ENCODE data around the gene CFAP45. TPM values are rescaled to one million over a fixed set of nuclear protein-coding genes. Genes with fewer than 3 reads are reported as not detected.

The CFAP45 gene
- total RNA-seq, 1 donor from 2014 or later, result 0.49 TPM

GRCh38 chr1:159854116-159854692 lies 45.8 kb downstream of the CFAP45 start:
- Mint-ChIP-seq H3K36me3 (ENCODE audit: unreplicated experiment) (no peaks in the 10 kb centered on the region), H3K4me1 (ENCODE audit: low read depth, unreplicated experiment) (no peaks in the 10 kb centered on the region), H3K9me3 (ENCODE audit: unreplicated experiment) (no peaks in the 10 kb centered on the region), H3K27ac (ENCODE audit: unreplicated experiment) (no peak overlapping the region), H3K4me3 (ENCODE audit: unreplicated experiment) (peak overlapping the region; percentile 84), H3K27me3 (ENCODE audit: unreplicated experiment) (peaks cover 4% of the 10 kb centered on the region)
- DNase-seq, result peak; percentile 45
- TF ChIP-seq CTCF (IDR thresholded peaks at IDR 0.05; ENCODE audit: partially characterized antibody, unreplicated experiment), result no peak

- no peak for TF ChIP-seq CTCF (IDR thresholded peaks at IDR 0.05; ENCODE audit: partially characterized antibody, unreplicated experiment)
- Mint-ChIP-seq H3K4me3 (ENCODE audit: unreplicated experiment) (peak overlapping the region; percentile 84), H3K9me3 (ENCODE audit: unreplicated experiment) (no peaks in the 10 kb centered on the region), H3K4me1 (ENCODE audit: low read depth, unreplicated experiment) (no peaks in the 10 kb centered on the region), H3K27ac (ENCODE audit: unreplicated experiment) (no peak overlapping the region), H3K36me3 (ENCODE audit: unreplicated experiment) (no peaks in the 10 kb centered on the region), H3K27me3 (ENCODE audit: unreplicated experiment) (peaks cover 4% of the 10 kb centered on the region)
- DNase-seq, result no peak
These were observed 46.4 kb downstream of the CFAP45 start for GRCh38 chr1:159853417-159854115.

GRCh38 chr1:159851407-159851806 lies 48.6 kb downstream of the CFAP45 start:
- Mint-ChIP-seq H3K36me3 (ENCODE audit: unreplicated experiment) (no peaks in the 10 kb centered on the region), H3K27ac (ENCODE audit: unreplicated experiment) (no peak overlapping the region), H3K9me3 (ENCODE audit: unreplicated experiment) (no peaks in the 10 kb centered on the region), H3K4me3 (ENCODE audit: unreplicated experiment) (no peak overlapping the region), H3K4me1 (ENCODE audit: low read depth, unreplicated experiment) (no peaks in the 10 kb centered on the region), H3K27me3 (ENCODE audit: unreplicated experiment) (peaks cover 4% of the 10 kb centered on the region)
- no peak for TF ChIP-seq CTCF (IDR thresholded peaks at IDR 0.05; ENCODE audit: partially characterized antibody, unreplicated experiment)
- no peak for DNase-seq

GRCh38 chr1:159849626-159850366 lies 50.2 kb downstream of the CFAP45 start:
- DNase-seq, result no peak
- Mint-ChIP-seq H3K36me3 (ENCODE audit: unreplicated experiment) (no peaks in the 10 kb centered on the region), H3K9me3 (ENCODE audit: unreplicated experiment) (no peaks in the 10 kb centered on the region), H3K4me3 (ENCODE audit: unreplicated experiment) (no peak overlapping the region), H3K27me3 (ENCODE audit: unreplicated experiment) (peaks cover 4% of the 10 kb centered on the region), H3K27ac (ENCODE audit: unreplicated experiment) (no peak overlapping the region), H3K4me1 (ENCODE audit: low read depth, unreplicated experiment) (no peaks in the 10 kb centered on the region)
- no peak for TF ChIP-seq CTCF (IDR thresholded peaks at IDR 0.05; ENCODE audit: partially characterized antibody, unreplicated experiment)

GRCh38 chr1:159848326-159848725 lies 51.6 kb downstream of the CFAP45 start:
- Mint-ChIP-seq H3K27me3 (ENCODE audit: unreplicated experiment) (peaks cover 4% of the 10 kb centered on the region), H3K4me1 (ENCODE audit: low read depth, unreplicated experiment) (peaks cover 2% of the 10 kb centered on the region)

More at GRCh38 chr1:159848326-159848725, 51.6 kb downstream of the CFAP45 start:
- Mint-ChIP-seq H3K9me3 (ENCODE audit: unreplicated experiment) (no peaks in the 10 kb centered on the region), H3K4me3 (ENCODE audit: unreplicated experiment) (no peak overlapping the region), H3K27ac (ENCODE audit: unreplicated experiment) (no peak overlapping the region), H3K36me3 (ENCODE audit: unreplicated experiment) (no peaks in the 10 kb centered on the region)
- DNase-seq, result no peak
- TF ChIP-seq CTCF (IDR thresholded peaks at IDR 0.05; ENCODE audit: partially characterized antibody, unreplicated experiment), result no peak

All from glutamatergic neuron (in vitro differentiated cells).